ENCODE data around the gene EXD2. TPM values are rescaled to one million over a fixed set of nuclear protein-coding genes. Genes with fewer than 3 reads are reported as not detected.
A peak's percentile ranks its signal among the peaks of the same experiment; 100 is the strongest.

Gene EXD2, protein sequence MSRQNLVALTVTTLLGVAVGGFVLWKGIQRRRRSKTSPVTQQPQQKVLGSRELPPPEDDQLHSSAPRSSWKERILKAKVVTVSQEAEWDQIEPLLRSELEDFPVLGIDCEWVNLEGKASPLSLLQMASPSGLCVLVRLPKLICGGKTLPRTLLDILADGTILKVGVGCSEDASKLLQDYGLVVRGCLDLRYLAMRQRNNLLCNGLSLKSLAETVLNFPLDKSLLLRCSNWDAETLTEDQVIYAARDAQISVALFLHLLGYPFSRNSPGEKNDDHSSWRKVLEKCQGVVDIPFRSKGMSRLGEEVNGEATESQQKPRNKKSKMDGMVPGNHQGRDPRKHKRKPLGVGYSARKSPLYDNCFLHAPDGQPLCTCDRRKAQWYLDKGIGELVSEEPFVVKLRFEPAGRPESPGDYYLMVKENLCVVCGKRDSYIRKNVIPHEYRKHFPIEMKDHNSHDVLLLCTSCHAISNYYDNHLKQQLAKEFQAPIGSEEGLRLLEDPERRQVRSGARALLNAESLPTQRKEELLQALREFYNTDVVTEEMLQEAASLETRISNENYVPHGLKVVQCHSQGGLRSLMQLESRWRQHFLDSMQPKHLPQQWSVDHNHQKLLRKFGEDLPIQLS
- total RNA-seq (2021), result 24.1 to 28.2 TPM (median 26.2 TPM) in 3 replicates
- Bru-seq, nascent RNA, result percentile 70 among the genes with signal in this experiment
- long read RNA-seq, experiment 1, full-length matches to known transcripts, result 42 of 161 reads
- long read RNA-seq, experiment 1, partial matches to known transcripts, result 41 of 161 reads
- long read RNA-seq, experiment 1, other reads (novel, unspliced or antisense), result 78 of 161 reads
- long read RNA-seq, experiment 2, full-length matches to known transcripts, result 4 of 31 reads
- long read RNA-seq, experiment 2, partial matches to known transcripts, result 12 of 31 reads
- long read RNA-seq, experiment 2, other reads (novel, unspliced or antisense), result 15 of 31 reads
- long read RNA-seq, experiment 3, partial matches to known transcripts, result 4 of 8 reads
- long read RNA-seq, experiment 3, other reads (novel, unspliced or antisense), result 2 of 8 reads

DNA sequence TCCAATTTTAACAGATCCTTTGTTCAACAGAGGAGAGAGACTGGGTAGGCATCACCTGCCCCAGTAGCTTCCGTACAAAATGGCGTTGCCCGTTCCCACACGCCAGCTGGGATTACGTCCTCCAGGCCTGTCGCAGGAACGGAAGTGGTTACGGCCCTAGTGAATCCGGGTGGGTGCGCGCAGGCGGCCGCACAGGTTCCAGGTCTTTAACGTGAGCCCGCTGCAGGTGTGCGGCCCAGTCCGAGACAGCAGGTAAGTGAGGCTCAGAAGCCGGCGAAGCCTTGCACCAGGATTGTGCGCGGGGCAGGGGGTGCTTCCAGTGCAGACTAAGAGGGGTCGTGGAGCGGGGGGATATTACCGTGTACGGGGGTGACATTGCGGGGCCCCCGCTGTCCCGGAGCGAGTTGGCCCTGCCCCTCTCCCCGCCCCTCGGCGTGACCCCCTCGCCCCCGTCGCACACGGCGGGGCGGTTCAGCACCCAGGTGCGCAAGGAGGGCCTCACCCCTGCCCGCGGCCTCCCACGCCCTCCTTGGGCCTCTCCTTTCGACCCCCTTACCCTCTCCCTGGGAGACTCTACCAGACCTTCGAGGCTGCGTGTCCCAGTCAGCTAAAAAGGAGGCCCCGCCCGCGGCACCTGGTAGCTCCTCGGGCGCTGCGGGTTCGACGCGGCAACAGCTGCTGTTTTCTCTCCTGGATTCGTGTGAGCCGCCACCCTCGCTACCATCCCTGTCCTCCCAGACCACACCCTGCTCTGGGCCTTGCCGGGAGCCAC, at the start of gene EXD2:
TSS of gene EXD2 (plus strand) at position 159 of the 772 bp plus-strand sequence. CDS start 17,973 bp downstream, outside the sequence.
- H3K36me3 Mint-ChIP-seq, result no peaks in the 10 kb centered on the region
- H3K4me1 Mint-ChIP-seq, result peaks cover 18% of the 10 kb centered on the region
- peaks cover 4% of the 10 kb centered on the region for H3K27me3 Mint-ChIP-seq (ENCODE audit: low read depth)
- POLR2A ChIA-PET, result interaction anchor here (0.7 to 1.5 kb wide), 5 partner anchors 8 to 68 kb away, joined by 3 to 4 read pairs (median 3); no protein-coding TSS in a partner anchor
- no peaks in the 10 kb centered on the region for H3K9me3 Mint-ChIP-seq
- ATAC-seq, result peak; percentile 95
- CTCF ChIA-PET, result interaction anchor here (0.7 to 2.0 kb wide), 7 partner anchors 38 to 366 kb away, joined by 3 to 20 read pairs (median 4); no protein-coding TSS in a partner anchor
- peak within 1 kb of the TSS; percentile 96 for H3K27ac Mint-ChIP-seq
- peak within 1 kb of the TSS; percentile 92 for H3K4me3 Mint-ChIP-seq
- peak; percentile 91 for DNase-seq (ENCODE audit: low spot score)
- no peak for TF ChIP-seq STAT6 (CRISPR knock-in tag; conservative IDR thresholded peaks at IDR 0.05; ENCODE audit: low read depth)
- TF ChIP-seq RORB (CRISPR knock-in tag; IDR thresholded peaks at IDR 0.05), result no peak
- TF ChIP-seq, protein P1, sequence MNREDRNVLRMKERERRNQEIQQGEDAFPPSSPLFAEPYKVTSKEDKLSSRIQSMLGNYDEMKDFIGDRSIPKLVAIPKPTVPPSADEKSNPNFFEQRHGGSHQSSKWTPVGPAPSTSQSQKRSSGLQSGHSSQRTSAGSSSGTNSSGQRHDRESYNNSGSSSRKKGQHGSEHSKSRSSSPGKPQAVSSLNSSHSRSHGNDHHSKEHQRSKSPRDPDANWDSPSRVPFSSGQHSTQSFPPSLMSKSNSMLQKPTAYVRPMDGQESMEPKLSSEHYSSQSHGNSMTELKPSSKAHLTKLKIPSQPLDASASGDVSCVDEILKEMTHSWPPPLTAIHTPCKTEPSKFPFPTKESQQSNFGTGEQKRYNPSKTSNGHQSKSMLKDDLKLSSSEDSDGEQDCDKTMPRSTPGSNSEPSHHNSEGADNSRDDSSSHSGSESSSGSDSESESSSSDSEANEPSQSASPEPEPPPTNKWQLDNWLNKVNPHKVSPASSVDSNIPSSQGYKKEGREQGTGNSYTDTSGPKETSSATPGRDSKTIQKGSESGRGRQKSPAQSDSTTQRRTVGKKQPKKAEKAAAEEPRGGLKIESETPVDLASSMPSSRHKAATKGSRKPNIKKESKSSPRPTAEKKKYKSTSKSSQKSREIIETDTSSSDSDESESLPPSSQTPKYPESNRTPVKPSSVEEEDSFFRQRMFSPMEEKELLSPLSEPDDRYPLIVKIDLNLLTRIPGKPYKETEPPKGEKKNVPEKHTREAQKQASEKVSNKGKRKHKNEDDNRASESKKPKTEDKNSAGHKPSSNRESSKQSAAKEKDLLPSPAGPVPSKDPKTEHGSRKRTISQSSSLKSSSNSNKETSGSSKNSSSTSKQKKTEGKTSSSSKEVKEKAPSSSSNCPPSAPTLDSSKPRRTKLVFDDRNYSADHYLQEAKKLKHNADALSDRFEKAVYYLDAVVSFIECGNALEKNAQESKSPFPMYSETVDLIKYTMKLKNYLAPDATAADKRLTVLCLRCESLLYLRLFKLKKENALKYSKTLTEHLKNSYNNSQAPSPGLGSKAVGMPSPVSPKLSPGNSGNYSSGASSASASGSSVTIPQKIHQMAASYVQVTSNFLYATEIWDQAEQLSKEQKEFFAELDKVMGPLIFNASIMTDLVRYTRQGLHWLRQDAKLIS (CRISPR knock-in tag; IDR thresholded peaks at IDR 0.05; ENCODE audit: borderline replicate concordance), result 0 out of 2 replicates have a peak, but pooled peaks have one; percentile 57
- peak; percentile 70; the same call in 1 of the 2 replicates for TF ChIP-seq NR2C2 (CRISPR knock-in tag; IDR thresholded peaks at IDR 0.05)
- TF ChIP-seq, protein P2, sequence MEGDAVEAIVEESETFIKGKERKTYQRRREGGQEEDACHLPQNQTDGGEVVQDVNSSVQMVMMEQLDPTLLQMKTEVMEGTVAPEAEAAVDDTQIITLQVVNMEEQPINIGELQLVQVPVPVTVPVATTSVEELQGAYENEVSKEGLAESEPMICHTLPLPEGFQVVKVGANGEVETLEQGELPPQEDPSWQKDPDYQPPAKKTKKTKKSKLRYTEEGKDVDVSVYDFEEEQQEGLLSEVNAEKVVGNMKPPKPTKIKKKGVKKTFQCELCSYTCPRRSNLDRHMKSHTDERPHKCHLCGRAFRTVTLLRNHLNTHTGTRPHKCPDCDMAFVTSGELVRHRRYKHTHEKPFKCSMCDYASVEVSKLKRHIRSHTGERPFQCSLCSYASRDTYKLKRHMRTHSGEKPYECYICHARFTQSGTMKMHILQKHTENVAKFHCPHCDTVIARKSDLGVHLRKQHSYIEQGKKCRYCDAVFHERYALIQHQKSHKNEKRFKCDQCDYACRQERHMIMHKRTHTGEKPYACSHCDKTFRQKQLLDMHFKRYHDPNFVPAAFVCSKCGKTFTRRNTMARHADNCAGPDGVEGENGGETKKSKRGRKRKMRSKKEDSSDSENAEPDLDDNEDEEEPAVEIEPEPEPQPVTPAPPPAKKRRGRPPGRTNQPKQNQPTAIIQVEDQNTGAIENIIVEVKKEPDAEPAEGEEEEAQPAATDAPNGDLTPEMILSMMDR (IDR thresholded peaks at IDR 0.05), result no peak
- TF ChIP-seq ZNF671 (CRISPR knock-in tag; IDR thresholded peaks at IDR 0.05), result no peak
- peak; percentile 95 for TF ChIP-seq GABPB1 (CRISPR knock-in tag; IDR thresholded peaks at IDR 0.05)
- no peak for TF ChIP-seq PRRX2 (CRISPR knock-in tag; IDR thresholded peaks at IDR 0.05)
- TF ChIP-seq, protein P3, sequence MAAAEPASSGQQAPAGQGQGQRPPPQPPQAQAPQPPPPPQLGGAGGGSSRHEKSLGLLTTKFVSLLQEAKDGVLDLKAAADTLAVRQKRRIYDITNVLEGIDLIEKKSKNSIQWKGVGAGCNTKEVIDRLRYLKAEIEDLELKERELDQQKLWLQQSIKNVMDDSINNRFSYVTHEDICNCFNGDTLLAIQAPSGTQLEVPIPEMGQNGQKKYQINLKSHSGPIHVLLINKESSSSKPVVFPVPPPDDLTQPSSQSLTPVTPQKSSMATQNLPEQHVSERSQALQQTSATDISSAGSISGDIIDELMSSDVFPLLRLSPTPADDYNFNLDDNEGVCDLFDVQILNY (CRISPR knock-in tag; IDR thresholded peaks at IDR 0.05), result peak; percentile 43; the same call in 1 of the 2 replicates
- peak; percentile 94 for TF ChIP-seq SP1 (CRISPR knock-in tag; conservative IDR thresholded peaks at IDR 0.05)
- TF ChIP-seq ARID4B (CRISPR knock-in tag; IDR thresholded peaks at IDR 0.05; ENCODE audit: borderline replicate concordance), result peak; percentile 45
- TF ChIP-seq ZBTB21 (CRISPR knock-in tag; IDR thresholded peaks at IDR 0.05; ENCODE audit: borderline replicate concordance), result no peak
- TF ChIP-seq USF2 (CRISPR knock-in tag; IDR thresholded peaks at IDR 0.05), result peak; percentile 45; the same call in 1 of the 2 replicates
- TF ChIP-seq SMAD4 (CRISPR knock-in tag; IDR thresholded peaks at IDR 0.05), result no peak
- TF ChIP-seq TP53 (CRISPR knock-in tag; IDR thresholded peaks at IDR 0.05), result no peak
- TF ChIP-seq CREM (CRISPR knock-in tag; IDR thresholded peaks at IDR 0.05), result peak; percentile 85
- TF ChIP-seq ZNF232 (CRISPR knock-in tag; IDR thresholded peaks at IDR 0.05), result peak; percentile 73; the same call in 1 of the 2 replicates
- 0 out of 2 replicates have a peak, but pooled peaks have one; percentile 38 for TF ChIP-seq CBFB (CRISPR knock-in tag; IDR thresholded peaks at IDR 0.05; ENCODE audit: low read depth)
